Cortex of kidney (tissue), 1 donor: ENCODE results near the gene PIK3R2.
"Not testable (repeated sequence)": the region's sequence is repeated elsewhere in the genome, so short reads cannot be mapped to it uniquely, and the experiment has no call there.

Source experiments
- DNase-seq: peaks from one replicate; lab custom pipeline; 2025; lab: John Stamatoyannopoulos, UW

Gene PIK3R2

DNA sequence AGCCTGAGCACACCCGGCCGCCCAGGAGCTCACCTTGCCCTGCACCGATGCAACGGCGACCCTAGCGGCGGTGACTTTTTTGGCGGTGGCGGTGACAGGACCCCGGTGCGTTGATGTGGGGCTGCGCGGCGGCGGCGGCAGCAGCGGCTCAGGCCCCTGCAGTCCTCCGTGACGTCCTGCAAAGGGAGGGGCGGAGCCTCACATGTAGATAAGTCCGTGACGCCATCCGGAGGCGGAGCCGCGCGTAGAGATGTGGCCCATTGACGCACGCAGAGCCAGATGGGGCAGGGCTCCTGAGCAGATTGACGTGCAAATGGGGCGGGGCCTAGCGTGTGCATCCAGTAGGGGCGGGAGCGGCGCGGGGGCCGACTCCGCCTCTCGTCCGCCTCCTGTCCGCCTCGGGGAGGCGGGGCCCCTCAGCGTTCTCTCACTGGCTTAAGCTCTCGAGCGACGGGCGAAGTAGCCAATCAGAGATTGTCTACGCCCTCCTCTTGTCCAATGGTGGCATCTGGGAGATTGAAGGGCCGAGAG, 51.0 kb downstream of the PIK3R2 start, which contains the start of gene RAB3A:
RAB3A (minus strand) TSS at position 180 of the 531 bp plus-strand sequence. CDS start 1,302 bp downstream, outside the sequence.
- DNase-seq, result peak; percentile 95

DNA sequence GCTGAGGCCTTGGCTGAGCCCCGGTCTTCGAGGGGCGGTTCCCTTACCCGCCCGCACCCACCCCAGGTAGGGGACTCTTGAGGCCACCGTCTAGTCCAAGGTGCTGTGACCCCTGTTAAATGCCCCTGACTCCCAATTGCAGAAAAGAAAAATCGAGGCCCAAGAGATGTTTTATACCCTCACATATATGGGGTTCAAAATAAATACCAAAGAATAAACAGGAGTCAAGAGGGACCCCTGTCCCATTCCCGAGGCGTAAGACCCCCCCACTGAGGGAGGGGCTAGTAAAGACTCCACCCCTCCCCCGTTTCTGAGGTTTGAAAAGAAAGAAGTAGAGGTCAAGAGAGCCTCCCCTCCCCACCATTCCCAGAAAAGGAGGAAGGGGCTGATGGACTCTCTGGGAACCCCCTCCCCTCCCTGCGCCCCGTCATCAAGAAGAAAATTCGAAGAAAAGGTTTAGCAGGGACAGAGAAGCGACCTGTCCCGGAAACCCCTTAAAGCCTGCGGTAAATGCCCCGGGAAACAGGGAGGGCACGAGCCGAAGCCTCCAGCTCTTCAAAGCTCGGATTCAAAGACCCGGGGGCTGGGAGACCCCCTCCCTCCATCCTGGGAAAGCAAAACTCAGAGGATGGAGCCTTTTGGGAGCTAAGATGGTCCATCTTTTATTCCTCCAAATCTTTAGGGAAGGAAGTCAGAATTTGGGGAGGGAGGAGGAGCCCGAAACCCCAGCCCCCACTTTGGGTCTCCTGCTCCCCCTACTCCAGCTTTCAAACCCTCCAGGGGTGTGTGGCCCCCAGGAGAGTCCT, 51.6 kb downstream of the PIK3R2 start:
- no peak for DNase-seq

DNA sequence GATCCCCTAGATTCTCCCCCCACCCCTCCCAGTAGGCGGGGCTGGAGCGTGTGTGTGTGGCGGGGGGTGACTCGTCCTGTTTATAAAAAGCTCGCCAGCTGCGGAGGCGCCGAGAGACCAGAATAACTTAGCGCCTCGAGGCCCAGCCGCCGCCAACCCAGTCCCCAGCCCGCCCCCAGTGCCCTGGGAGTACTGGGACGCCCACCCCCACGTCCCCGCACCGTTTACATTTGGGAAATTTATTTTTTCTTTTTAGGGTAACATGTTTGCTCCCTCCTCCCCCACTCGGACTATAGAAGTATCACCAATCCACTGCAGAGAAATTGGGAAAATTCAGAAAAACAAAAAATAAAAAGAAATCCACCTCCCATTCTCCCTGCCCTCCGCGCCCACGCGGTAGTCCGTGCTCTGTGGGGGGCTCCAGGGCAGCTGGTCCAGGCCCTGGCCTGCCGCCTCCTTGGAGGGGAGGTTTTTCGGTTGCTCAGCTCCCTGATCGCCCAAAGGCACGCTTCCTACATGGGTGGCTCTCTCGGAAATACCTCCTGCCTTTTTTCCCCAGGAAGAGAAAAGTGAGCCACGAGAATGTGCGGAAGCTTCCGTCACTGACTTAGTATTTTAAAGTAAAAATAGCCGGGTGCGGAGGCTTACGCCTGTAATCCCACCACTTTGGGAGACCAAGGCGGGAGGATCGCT, 52.4 kb downstream of the PIK3R2 start:
- DNase-seq, result no peak

DNA sequence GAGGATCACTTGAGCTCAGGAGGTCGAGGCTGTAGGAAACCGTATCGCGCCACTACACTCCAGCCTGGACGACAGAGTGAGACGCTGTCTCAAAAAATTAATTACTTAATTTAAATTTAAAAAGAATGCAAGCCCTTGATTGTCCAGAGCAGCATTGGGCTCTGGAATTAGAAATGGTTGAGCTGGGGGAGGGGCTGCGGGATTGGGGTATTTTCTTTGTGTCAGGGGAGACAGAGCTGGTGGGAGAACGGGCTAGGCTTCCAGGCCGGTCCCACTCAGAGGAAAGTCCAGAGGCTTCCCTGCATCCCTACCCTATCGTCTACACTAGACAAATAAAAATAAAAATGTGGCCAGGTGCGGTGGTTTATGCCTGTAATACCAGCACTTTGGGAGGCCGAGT, 53.1 kb downstream of the PIK3R2 start:
- DNase-seq, result no peak

DNA sequence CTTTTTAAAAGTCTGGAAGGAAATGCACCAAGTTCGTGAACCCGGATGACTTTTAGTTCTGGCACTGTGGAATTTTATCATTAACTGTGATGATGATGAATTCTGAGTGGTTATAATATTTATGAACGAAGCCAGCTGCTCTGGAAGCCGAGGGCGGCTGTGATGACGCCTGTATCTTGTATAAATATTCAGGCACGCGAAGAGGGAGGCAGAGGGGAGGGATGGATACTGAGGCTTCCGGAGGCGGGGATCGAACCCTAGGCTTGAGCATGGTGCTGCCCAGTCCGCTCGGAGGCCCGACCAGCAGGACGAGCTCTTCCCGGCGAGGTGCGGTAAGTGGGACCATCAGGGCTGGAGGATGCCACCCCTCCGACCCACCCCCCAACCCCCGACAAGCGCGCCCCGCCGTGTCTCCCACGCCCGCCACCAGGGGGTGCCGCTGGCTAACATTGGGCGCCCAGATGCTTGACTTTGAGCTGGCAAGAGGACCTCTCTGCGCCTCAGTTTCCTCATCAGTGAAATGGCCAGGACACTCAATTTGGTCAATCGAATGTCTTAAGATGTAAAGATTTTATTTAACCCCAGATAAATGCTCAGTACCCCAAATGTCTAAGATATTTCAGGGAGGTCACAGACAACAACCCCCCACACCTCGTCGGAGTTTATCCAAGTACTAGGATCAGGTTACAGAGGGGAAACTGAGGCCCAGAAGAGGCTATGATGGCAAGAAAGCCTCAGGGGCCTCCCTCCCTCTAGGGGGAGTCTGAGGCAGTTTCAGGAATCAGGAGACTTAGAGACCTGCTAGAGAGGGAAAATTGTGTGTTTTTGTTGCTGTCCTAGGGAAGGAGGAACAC, 55.4 kb downstream of the PIK3R2 start:
- no peak for DNase-seq

DNA sequence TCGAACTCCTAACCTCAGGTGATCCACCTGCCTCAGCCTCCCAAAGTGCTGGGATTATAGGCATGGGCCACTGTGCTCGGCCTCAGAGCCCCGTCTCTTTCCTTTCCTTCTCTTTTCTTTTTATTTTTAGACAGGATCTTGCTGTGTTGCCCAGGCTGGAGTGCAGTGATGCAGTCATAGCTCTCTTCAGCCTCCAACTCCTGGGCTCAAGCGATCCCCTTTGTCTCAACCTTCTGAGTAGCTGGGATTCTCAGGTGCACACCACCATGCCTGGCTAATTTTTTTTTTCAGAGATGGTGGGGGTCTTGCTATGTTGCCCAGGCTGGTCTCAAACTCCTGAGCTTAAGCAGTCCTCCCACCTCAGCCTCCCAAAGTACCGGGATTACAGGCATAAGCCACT, 56.9 kb downstream of the PIK3R2 start:
- not testable (repeated sequence) for DNase-seq

DNA sequence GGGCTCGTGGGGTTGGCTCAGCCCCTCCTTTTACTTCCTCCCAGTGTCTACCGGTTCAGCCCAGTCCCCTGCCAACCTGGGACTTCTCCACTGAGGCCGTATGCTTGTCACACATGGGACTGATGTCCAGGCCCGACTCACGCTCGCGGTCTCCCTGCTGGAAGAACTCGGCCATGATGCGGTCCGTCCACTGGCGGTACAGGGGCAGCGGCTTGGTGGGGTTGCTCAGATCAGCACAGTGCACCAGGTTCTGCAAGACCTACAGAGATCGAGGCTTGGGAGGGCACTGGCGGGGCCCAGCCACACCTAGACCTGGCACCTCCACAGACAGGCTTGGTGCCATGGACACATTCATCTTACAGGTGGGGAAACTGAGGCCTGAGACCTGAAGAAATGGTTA, 58.7 kb downstream of the PIK3R2 start:
- no peak for DNase-seq

DNA sequence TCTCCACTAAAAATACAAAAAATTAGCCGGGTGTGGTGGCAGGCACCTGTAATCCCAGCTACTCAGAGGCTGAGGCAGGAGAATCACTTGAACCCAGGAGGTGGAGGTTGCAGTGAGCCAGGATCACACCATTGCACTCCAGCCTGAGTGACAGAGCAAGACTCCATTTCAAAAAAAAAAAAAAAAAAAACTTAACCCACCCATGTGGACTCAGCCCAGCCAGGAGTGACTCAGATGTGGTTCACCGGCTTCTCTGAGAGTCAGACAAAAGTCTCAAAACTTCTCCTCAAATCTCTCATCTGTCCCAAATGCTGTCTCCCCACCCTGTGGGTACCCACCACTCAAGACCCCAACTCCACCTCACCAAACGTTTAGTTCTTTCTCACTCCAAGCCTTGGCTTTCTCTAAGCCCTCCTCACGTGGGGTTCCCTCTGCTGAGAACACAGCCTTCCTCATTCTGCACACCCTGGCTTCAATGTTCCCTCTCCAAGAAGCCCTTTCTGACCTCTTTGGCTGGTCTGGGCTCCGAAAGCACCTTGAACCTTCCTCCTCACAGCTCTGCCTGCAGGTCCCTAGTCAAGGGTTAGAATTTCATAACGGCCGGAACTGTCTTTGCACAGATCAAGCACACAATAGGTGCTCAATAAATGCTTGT, 61.9 kb downstream of the PIK3R2 start:
- DNase-seq, result no peak

DNA sequence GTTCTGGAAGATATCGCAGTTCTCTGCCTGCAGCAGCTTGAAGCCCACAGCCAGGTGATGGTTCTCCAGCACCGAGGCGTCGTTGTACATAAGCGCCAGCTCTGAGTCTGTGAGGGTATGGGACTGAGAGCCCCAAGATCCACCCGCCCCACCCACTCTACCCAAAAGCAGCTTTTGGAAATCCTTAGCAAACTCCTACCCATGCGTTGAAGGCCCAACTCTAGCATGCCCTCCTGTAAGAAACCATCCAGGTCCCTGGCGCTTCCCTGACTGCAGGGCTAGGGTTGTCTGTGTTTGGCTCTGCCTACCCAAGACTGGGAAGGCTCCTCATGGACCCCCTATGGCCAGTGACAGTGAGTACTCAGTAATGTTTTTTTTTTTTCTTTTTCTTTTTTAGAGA, 63.8 kb downstream of the PIK3R2 start:
- DNase-seq, result no peak

DNA sequence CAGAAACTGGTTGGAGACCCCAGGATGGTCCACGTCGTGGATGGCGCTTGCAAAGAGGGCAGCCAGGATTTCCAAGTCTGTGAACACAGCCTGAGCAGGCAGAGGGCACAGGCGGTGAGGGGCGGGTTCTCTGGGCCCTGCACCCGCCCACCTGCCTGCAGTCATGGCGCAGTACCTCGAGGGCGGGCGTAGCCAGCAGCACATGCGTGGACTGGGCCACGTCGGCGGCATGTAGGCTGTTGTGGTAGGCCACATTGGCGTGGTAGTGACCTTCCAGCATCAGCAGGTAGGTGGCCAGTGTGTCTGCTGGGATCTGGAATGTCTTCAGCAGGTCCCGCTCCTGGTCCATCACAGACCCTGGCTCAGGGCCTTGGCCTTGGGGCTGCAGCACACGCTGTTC, 65.2 kb downstream of the PIK3R2 start:
- DNase-seq, result no peak

DNA sequence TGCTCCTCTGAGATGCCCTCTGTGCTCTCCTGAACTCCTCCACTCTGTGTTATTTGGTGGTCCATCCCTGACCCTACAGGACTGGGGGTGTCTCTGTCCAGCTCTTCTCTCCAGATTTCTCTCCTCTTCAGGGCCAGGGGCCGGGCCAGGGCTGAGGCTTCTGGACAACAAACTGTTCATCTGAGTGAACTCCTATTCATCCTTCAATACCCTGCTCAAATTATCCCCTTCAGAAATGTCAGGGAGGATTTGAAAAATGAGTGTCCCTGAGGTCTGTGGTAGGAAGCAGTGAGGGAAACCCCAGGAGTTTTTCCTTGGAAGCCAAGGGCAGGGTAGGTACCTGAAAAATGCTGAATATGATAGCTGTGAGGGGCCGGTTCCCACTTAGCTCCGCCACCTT, 65.6 kb downstream of the PIK3R2 start:
- no peak for DNase-seq
